ENCODE data around the gene ZMAT1.
A peak's percentile ranks its signal among the peaks of the same experiment; 100 is the strongest.

The ZMAT1 gene

DNA sequence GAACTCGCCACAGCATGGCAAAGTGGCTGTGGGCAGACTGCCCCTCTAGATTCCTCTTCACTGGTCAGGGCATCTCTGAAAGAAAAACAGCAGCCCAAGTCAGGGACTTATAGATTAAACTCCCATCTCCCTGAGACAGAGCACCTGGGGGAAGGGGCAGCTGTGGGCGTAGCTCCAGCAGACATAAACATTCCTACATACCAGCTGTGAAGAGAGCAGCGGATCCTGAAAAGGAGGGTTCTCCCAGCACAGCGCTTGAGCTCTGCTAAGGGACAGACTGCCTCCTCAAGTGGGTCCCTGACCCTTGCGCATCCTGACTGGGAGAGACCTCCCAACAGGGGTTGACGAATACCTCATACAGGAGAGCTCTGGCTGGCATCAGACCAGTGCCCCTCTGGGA is 18.8 kb upstream of the ZMAT1 start:
- no peak overlapping the region for H3K4me3 ChIP-seq (ENCODE audit: low read depth, low read length)
- TF ChIP-seq, protein P1, sequence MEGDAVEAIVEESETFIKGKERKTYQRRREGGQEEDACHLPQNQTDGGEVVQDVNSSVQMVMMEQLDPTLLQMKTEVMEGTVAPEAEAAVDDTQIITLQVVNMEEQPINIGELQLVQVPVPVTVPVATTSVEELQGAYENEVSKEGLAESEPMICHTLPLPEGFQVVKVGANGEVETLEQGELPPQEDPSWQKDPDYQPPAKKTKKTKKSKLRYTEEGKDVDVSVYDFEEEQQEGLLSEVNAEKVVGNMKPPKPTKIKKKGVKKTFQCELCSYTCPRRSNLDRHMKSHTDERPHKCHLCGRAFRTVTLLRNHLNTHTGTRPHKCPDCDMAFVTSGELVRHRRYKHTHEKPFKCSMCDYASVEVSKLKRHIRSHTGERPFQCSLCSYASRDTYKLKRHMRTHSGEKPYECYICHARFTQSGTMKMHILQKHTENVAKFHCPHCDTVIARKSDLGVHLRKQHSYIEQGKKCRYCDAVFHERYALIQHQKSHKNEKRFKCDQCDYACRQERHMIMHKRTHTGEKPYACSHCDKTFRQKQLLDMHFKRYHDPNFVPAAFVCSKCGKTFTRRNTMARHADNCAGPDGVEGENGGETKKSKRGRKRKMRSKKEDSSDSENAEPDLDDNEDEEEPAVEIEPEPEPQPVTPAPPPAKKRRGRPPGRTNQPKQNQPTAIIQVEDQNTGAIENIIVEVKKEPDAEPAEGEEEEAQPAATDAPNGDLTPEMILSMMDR (IDR thresholded peaks at IDR 0.05; ENCODE audit: control insufficient read depth, extremely low read depth, insufficient read depth), result no peak
- no peak for DNase-seq (ENCODE audit: low read depth)

DNA sequence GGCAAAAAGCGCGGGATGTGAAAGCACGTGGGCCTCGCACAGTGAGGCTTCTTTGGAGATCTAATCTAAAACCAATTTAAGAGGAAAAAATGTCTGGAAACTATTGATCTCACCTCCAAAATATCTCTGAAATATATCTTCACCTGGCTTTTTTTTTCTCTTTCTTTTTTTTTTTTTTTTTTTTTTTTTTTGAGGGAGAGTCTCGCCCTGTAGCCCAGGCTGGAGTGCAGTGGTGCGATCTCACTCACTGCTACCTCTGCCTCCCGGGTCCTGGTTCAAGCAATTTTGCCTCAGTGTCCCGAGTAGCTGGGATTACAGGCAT is 383 bp upstream of the ZMAT1 start:
- DNase-seq (ENCODE audit: low read depth), result no peak
- peak overlapping the region; percentile 50; the same call in 1 of the 2 replicates for H3K4me3 ChIP-seq (ENCODE audit: low read depth, low read length)
- TF ChIP-seq, protein P1 (IDR thresholded peaks at IDR 0.05; ENCODE audit: control insufficient read depth, extremely low read depth, insufficient read depth), result no peak

DNA sequence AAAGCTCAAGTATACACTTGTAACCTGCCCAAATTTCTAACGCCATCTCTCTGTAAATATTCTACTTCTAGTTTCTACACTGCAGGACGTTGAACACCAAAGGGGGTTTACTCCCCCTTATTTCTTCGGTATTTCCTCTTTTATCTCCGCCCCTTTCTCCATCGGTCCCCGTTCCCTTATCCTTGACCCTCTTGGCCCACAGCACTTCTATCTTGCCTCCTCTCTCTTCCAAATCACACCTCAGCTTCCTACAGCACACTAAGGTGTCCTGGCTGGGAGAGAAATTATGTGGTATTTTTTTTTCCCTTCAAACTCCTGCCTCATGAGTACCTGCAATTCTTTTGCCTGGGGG is 715 bp downstream of the ZMAT1 start:
- peak overlapping the region; percentile 50 for H3K4me3 ChIP-seq (ENCODE audit: low read depth, low read length)

DNA sequence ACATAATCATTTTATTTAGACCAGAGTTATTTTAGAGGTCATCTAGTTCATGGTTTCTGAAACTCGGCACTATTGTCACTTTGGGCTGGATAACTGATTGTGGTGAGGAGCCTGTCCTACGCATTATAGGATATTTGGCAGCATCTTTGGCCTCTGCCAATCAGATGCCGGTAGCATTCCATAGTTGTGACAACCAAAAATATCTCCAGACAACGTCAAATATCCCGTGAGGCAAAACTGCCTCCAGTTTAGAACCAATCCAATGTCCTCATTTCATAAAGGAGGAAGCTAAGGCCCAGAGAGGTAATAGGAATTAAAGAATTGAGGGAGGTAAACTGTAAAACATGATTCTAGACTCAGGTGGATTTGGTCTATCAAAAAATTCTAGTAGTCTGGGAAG is 6.1 kb downstream of the ZMAT1 start:
- no peak overlapping the region for H3K4me3 ChIP-seq (ENCODE audit: low read depth, low read length)
- no peak for DNase-seq (ENCODE audit: low read depth)
- TF ChIP-seq, protein P1 (IDR thresholded peaks at IDR 0.05; ENCODE audit: control insufficient read depth, extremely low read depth, insufficient read depth), result no peak

More for the DNA sequence above, 715 bp downstream of the ZMAT1 start:
- TF ChIP-seq, protein P1 (IDR thresholded peaks at IDR 0.05; ENCODE audit: control insufficient read depth, extremely low read depth, insufficient read depth), result no peak
- DNase-seq (ENCODE audit: low read depth), result no peak

DNA sequence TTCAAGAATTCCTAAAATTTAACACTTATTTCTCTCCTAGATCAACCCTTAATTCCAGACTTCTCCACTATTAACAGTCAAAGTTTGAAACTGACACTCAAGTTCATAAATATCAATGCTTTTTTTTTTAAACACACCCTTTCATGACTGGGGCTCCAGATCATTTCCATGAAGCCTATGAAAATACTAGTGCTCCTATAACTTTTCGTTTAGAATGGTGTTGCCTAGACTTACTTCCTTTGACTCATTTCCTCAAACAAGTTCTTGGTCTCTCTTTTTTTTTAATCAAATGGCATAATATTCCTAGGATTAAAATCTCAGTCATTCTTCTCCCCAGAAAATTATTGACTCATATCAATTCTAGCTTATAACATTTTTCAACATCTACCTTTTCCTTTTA is 13.1 kb downstream of the ZMAT1 start:
- TF ChIP-seq, protein P1 (IDR thresholded peaks at IDR 0.05; ENCODE audit: control insufficient read depth, extremely low read depth, insufficient read depth), result no peak
- DNase-seq (ENCODE audit: low read depth), result no peak
- no peak overlapping the region for H3K4me3 ChIP-seq (ENCODE audit: low read depth, low read length)

DNA sequence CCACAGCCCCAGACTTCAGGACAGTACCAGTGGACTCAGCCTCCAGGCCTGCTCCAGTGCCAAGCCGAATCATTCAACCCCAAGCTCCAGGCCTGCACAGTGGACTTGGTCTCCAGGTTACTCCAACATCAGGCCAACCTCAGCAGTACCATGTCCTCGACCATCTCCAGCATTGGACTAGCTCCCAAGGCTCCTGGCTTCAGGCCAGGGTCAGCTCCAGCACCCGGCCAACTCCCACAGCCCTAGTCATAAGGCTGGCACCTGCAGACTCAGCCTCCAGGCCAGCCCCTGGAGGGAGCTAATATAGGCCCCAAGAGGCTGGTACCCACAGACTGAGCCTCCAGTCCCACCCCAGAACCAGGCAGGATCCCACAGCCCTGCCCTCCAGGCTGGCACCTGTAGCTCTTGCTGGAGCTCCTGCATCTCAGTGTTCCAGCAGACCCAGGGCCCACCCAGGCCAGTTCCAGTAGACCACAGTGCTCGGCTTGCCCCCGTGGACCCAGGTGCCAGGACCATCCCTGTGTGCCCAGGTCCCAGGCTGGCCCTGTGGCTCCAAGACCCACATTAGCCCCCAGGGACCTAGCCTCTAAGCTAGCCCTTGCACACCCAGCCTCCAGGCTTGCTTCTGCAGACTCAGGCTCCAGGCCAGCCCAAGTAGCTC is 25.6 kb downstream of the ZMAT1 start:
- H3K4me3 ChIP-seq (ENCODE audit: low read depth, low read length), result no peak overlapping the region
- TF ChIP-seq, protein P1 (IDR thresholded peaks at IDR 0.05; ENCODE audit: control insufficient read depth, extremely low read depth, insufficient read depth), result no peak
- no peak for DNase-seq (ENCODE audit: low read depth)

DNA sequence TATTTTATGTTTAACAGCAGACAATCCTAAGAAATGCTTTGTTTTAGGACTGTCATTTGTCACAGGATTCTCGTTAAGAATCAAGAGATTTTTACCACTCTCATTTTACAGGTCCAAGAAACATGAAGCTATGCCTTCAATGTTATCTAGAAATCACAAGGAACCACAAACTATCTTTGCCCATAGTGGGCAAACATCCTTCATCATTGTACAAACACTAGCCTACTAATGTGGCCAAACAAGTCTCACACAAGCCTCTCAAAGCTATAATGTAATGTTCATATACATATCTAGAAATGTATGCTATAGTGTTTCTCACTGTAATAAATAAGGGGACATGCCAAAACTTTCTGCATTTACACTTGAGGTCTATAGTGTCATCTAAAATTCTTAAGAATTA is 26.8 kb downstream of the ZMAT1 start:
- DNase-seq (ENCODE audit: low read depth), result peak; percentile 47
- TF ChIP-seq, protein P1 (IDR thresholded peaks at IDR 0.05; ENCODE audit: control insufficient read depth, extremely low read depth, insufficient read depth), result no peak
- H3K4me3 ChIP-seq (ENCODE audit: low read depth, low read length), result no peak overlapping the region
